Measurements from ENCODE around the gene COL28A1.

COL28A1 gene

DNA sequence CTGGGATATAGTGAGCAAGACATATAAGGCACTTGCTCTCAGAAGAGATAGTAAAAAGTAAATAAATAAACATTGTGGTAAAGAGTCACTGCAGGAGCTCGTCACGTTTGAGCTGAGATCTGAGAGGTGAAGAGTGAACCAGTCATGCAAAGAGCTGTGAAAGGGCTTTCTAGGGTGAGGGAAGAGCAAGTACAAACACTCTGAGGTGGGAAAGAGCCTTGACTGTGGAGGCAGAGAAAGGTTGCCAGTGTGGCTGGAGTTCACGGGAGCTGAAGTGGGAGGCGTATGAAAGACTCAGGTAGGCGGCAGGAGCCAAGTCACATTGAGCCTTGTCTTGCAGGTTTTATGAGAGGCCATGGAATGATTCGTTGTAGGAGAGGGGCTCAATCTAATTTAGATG lies 212.3 kb downstream of the COL28A1 start:
- no peak for DNase-seq

DNA sequence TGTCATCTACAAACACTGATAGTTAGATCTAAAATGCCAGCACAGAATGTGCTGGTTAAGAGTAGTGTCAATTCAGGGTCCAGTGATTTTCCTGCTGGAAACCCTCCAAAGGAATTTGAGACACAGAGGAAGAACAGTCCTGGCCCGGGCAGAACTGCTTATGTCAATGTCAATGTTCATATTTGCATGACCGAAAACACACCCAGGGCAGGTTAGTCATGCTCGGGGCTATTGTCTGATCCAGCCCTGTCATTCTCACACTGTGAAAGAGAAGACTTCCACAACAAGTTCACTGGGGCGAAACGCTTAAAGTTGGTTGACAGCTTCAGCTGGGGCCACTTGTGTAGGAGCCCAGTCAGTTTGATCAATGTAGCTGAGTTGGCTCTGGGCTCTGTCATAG lies 214.0 kb downstream of the COL28A1 start:
- no peak for DNase-seq

DNA sequence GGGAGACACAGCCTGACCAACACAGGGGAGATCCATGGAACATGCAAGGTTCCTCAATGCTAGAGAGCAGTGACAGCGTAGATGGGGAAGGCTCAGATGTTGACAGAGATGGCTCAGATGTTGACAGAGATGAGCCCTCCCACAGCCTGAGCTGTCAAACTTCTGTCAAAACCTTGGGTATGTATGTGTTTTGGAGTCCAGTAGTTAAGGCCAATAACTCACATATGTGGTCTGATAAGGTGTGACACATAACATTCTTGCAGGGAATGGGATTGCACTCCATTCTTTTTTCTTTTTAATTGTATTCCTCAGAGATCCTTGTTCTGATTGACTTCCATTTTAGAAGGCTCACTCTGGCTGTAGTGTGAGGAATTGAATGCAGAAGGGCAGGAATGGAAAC lies 217.1 kb downstream of the COL28A1 start:
- DNase-seq, result no peak

DNA sequence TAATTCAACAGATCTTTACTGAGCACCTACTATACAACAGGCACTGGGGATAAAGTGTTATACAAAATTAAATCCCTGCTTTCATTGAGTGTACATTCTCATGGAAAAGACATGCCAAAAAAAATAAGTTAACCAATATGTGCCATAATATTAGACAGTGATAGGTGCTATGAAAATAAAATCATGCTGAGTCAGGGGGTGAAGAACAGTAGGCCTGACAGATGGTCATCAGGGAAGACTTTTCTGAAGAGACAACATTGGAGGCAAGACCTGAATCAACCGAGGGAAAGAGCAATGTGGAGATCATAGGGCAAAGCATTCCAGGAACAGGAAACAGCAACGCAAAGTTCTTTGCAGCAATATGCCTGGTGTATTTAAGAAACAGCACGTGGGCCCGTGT lies 217.8 kb downstream of the COL28A1 start:
- DNase-seq, result no peak

DNA sequence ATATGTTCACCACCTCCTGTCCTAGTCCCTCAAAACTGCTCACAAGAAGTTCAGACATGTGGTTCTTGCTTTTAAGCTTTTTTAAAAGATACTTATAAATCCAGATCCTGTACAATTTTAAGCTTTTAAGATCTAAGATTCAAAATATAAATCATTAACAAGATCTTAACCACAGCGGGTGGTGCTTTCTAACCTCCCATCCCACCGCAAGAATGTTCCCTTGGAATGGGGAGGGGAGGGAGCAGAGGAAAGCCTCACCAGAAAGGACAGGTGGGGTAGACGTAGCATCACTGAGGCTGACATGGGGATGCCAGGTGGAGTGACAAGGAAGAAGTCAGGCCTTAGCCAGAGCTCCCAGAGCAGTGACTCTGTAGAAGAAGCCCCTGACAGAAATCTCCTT lies 219.8 kb downstream of the COL28A1 start:
- no peak for DNase-seq

DNA sequence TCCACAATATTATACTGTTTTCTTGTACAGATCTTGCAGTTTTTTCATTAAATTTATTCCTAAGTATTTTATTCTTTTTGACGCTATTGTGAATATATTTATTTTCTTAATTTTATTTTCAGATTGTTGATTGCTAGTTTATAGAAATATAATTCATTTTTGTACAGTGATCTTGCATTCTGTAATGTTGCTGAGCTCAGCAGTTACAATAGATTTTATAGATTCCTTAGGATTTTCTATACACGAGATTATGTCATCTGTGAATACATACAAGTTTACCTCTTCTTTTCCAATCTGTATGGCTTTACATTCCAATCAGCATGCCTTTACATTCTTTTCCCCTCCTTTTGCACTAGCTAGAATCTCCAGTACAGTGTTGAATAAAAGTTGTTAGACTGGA lies 223.3 kb downstream of the COL28A1 start:
- no peak for DNase-seq

DNA sequence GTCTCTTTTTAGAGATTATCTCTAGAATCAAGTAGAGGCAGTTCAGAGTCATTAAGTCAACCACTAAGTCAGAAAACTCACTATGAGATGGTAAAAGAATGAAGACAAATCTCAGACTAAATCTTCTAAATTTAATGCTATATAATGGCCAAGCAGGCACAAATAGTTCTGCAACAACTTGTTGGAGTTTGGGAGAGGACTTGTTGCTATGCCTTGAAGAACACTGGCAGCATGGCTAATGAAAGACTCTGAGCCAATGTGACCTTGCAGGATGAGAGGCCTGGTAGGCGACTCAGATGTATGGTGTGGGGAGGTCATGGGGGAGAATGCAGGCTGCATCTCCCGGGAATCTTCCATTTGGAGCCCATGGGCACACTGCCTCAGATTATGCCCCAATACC lies 224.7 kb downstream of the COL28A1 start:
- DNase-seq, result no peak

DNA sequence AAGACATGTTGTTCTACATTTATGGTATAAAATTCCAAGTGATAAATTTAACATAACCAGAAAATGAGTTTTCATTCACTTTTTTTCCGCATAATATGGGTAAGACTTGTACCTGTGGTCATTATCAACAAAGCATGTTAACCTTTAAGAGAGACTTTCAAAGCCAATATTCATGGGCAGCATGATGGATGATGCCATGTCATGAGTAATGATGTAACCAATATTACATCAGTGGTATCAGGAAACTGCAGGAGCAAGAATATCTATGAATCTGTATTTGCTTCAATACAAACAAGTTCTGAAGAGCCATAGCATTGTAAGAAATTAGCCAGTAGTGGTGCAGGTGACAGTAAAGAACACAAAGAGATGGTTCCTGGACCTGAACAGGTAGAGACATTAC lies 226.5 kb downstream of the COL28A1 start:
- DNase-seq, result no peak

All from GF-D8 (cell line).